B cell (primary cell): ENCODE data around the gene CTIF.

Experiments
- CTCF ChIP-seq: fragments of 200-600 bp; IDR thresholded peaks from one replicate; pipeline ENCODE4 v1.8.0; 2022; ENCODE audit warnings: antibody characterized with exemption, mild to moderate bottlenecking
- EZH2 ChIP-seq: IDR thresholded peaks from 2 replicates; pipeline ENCODE4 v1.6.1; 2012; ENCODE audit warnings: borderline replicate concordance, low read depth, mild to moderate bottlenecking, moderate library complexity, low read length; ENCODE audit not compliant: insufficient read depth, poor library complexity, severe bottlenecking

GRCh38 chr18:48862132-48862531, 323.3 kb downstream of the CTIF start:
- TF ChIP-seq CTCF = no peak
- no peak for TF ChIP-seq EZH2
